HG03565 (cell line): ENCODE results near the gene FRMD8.

Experiments
- ATAC-seq: cut with Tn5 transposase; IDR thresholded peaks from one replicate; pipeline ENCODE4 v1.9.1; 2021; ENCODE audit warnings: mild to moderate bottlenecking, moderate library complexity; ENCODE audit not compliant: unreplicated experiment

FRMD8 gene, protein sequence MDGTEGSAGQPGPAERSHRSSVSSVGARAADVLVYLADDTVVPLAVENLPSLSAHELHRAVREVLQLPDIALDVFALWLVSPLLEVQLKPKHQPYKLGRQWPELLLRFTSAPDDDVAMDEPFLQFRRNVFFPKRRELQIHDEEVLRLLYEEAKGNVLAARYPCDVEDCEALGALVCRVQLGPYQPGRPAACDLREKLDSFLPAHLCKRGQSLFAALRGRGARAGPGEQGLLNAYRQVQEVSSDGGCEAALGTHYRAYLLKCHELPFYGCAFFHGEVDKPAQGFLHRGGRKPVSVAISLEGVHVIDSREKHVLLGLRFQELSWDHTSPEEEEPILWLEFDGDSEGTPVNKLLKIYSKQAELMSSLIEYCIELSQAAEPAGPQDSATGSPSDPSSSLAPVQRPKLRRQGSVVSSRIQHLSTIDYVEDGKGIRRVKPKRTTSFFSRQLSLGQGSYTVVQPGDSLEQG

DNA sequence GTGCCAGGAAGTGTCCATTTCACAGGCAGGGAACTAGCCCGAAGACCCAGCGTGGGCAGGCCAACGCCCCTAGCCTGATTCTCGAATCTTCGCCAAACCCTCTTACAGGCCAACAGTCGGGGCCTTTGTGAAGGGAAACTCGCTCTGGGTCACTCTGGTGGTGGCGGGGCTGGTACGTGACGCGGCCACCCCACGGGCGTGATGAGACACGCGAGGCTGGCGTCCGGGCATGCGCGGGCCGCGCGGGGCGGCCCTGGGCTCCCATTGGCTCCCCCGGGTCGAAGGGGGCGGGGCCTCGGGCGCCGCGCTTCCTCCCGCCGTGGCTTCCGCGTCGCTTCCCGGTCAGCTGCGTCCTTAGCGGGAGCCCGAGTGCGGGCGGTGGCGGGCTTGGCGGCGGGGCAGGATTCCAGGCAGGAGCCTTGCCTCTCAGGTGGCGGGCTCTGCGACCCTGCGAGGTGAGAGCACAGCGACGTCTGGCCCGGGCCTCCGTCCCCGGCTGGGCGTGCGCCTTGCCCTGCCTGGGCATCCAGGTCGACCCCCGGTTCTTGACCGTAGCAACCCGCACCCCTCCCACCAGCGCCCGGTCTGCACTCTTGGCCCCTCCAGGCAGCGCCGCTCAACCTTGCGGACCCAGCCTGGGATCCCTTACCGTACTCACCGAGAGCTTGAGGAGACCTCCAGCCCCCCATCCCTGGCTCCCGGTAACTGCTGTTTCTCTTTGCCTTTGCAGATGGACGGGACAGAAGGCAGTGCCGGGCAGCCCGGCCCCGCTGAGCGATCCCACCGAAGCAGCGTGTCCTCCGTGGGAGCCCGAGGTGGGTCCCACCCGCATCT lies at the start of gene FRMD8:
TSS of gene FRMD8 (plus strand) at position 331 of the 834 bp plus-strand sequence. CDS start at position 731, 400 bp downstream.
- no peak for ATAC-seq

DNA sequence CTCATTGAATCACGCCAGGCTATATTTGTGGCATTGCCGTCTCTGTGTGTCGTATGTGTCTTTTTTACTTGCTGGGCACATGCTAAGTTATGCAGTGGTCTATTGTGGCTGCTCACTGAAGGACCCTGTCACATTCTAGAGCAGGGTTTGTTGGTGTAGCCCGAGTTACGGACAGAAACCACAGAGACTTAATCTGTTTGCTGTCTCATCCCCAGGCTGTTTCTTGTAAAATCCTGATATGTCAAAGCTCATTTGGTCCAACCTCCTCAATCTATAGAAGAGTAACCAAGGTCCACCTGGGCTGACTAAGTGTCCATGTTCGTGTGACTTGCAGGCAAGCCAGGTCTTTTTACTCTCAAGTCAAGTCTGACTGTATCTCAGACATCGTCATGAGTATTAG lies 47.8 kb upstream of the FRMD8 start:
- no peak for ATAC-seq

- no peak for ATAC-seq
These were observed 46.2 kb upstream of the FRMD8 start for GRCh38 chr11:65340226-65340625.

DNA sequence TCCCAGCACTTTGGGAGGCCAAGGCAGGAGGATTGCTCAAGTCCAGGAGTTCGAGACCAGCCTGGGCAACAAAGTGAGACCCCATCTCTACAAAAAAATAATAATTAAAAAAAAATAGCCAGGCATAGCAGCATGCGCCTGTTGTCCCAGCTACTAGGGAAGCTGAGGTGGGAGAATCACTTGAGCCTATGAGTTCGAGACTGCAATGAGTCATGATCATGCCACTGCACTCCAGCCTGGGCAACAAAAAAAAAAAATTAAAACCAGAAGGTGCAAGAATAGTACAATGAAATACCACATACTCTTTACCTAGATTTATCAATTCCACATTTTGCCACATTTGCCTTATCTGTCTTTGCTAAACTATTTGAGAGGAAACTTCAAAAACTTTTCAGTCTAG lies 44.6 kb upstream of the FRMD8 start:
- no peak for ATAC-seq

DNA sequence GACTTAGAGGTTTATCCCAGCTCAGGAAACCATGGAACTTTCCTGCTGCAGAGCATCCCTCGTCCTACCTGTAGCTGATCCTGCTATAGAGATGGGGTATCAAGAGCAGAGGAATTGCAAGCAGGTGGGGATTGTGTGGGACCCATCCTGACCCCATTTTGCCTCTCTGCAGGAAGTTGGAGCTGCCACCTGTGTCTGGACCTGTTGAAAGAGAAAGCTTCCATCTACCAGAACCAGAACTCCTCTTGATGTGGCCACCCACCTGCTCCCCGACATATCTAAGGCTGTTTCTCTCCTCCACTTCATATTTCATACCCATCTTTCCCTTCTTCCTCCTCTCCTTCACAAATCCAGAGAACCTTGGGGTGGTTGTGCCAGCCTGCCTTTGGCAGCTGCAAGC lies 34.9 kb upstream of the FRMD8 start:
- ATAC-seq = no peak

GRCh38 chr11:65352783-65353182 lies 33.7 kb upstream of the FRMD8 start:
- no peak for ATAC-seq

- ATAC-seq = no peak
These were observed 33.1 kb upstream of the FRMD8 start for GRCh38 chr11:65353376-65353775.

DNA sequence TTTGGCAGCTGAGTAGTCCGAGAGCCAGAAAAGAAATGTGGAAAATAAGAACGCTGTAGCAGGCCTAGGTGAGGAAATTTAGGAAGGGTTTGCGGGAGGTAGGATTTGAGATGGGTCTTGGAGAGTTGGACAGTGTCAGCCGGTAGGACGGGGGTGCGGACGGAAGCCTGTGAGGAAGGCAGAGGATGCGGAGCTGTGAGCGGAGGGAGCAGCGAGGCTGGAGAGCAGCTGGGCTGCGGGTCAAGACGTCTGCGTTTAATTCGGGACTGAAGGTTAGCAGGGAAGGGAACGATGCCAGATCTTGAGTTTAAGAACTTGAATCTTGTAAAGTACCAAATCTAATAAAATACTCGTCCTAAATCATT lies 32.6 kb upstream of the FRMD8 start:
- ATAC-seq = no peak

DNA sequence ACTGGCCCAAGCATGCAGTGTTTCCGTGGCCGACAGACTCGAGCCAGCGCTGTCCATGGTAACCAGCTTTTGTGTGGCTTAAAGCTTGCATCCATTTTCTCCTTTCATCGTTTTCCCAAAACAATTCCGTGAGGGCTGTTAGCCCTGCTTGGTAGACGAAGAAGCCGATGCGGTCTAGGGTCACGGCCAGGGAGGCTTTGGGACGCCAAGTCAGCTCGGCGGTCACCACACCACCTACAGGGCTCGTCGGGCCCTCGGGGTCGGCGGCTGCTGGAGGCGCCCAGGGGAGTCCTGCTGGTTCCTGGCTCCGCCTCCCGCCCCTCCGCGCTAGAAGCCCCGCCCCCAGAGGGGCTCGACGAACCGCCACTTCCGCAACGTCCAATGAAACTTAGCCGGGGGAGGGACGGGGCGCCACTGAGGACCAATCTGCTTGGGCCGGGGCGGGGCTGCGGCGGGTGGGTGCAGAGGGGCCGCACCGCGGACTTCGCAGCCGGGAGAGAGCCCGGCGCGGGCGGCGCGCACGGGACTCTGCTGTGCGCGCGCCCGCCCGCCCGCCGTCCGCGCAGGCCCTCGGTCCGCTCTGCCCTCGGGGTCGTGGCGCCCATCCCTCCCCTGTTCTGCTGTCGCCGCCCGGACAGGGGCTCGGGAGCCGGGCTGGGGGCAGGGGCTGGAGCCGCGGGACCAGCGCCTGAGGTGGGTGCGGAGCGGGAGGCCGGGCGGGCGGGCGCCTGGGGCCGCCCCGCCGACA lies 32.0 kb upstream of the FRMD8 start, which contains the start of gene TIGD3:
TSS of gene TIGD3 (plus strand) at position 487 of the 748 bp plus-strand sequence. CDS start 1,058 bp downstream, outside the sequence.
- peak; percentile 76 for ATAC-seq

DNA sequence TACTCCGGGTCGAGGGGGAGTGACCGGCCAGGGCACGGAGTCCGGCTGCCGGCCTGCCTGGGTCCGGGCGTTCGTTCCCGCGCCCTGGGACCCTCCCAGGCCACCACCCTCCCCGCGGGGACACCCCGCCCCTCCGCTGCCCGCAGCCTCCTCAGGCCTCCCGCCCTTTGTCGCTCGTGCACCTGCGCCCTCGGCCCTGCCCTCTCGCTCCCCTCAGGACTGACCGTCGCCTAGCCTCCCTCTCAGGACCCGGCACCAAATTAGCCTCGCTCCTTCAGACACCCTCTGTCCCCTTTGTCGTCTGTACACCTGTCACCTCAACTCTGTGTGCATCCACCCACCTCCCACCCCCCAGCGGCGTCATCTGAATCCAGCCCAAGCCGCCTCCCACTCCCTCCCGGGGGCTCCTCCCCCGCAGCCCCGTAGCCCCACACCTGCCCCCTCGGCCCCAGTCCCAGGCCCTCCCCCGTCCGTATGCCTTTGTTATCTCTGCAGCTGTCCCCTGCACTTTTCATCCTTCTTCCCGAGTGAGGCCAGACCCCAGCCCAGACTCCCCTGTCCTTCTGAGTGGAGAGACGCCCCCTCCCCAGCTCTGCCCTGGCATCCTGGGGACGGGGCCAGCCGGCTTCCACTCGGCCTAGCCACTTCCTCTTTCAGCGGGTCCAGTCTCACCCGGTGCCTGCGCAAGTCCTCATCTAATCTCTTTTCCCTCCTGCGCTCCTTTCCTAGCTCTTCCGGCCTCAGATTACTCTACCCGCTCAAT lies 31.2 kb upstream of the FRMD8 start:
- ATAC-seq = no peak

DNA sequence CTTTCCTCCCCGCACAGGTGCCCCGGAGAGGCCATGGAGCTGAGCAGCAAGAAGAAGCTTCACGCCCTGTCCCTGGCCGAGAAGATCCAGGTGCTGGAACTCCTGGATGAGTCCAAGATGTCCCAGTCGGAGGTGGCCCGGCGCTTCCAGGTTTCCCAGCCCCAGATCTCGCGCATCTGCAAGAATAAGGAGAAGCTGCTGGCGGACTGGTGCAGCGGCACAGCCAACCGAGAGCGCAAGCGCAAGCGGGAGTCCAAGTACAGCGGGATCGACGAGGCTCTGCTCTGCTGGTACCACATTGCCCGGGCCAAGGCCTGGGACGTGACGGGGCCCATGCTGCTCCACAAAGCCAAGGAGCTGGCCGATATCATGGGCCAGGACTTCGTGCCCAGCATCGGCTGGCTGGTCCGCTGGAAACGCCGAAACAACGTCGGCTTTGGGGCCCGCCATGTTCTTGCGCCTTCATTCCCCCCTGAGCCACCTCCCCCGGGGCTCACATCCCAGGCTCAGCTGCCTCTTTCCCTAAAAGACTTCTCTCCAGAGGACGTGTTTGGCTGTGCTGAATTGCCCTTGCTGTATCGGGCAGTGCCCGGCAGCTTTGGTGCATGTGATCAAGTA lies 30.6 kb upstream of the FRMD8 start:
- no peak for ATAC-seq

DNA sequence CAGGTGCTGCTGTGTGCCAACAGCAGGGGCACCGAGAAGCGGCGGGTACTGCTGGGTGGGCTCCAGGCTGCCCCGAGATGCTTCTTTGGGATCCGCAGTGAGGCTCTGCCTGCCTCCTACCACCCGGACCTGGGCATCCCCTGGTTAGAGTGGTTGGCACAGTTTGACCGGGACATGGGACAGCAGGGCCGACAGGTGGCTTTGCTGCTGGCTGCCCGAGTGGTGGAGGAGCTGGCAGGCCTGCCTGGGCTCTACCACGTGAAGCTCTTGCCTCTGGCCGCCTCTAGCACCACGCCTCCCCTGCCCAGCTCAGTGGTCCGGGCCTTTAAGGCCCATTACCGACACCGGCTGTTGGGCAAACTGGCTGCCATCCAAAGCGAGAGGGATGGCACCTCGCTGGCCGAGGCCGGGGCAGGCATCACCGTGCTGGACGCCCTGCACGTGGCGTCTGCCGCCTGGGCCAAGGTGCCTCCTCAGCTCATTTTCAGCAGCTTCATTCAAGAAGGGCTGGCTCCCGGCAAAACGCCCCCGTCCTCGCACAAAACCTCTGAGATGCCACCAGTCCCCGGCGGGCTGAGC lies 30.0 kb upstream of the FRMD8 start:
- ATAC-seq = no peak

DNA sequence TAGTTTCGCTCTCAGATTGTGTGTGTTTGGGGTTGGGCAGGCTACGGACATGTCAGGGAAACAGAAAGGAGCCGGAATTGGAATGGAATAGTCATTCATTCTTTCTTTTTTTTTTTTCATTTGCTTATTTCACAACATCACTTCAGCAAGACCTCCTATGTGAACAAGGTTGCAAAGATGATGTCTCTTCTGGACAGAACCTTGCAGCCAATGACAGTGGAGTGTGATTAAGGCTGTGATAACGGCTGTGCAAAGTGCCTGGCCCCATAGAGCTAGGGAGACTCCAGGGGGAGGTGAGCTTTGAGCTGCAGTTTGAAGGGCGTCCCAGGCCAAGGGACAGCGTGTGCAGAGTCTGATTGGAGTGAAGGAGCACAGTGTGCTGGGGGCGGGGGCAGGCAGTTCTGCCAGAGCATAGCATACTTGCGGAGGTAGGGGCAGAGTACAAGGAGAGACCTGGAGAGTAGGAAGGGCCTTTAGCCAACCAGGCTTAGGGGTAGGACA lies 28.5 kb upstream of the FRMD8 start:
- ATAC-seq = no peak

- ATAC-seq = peak; percentile 43
These were observed 24.0 kb upstream of the FRMD8 start for GRCh38 chr11:65362320-65362931.

DNA sequence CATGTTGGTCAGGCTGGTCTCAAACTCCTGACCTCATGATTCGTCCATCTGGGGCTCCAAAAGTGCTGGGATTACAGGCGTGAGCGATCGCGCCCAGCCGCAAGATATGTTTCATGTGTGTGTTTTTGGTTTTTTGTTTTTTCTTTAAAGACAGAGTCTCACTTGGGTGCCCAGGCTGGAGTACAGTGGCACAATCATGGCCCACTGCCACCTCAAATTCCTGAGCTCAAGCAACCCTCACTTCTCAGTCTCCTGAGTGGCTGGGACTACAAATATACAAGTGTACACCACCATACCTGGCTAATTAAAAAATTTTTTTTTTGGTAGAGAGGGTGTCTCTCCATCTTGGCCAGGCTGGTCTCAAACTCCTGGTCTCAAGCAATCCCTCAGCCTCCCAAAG lies 23.5 kb upstream of the FRMD8 start:
- ATAC-seq = no peak

DNA sequence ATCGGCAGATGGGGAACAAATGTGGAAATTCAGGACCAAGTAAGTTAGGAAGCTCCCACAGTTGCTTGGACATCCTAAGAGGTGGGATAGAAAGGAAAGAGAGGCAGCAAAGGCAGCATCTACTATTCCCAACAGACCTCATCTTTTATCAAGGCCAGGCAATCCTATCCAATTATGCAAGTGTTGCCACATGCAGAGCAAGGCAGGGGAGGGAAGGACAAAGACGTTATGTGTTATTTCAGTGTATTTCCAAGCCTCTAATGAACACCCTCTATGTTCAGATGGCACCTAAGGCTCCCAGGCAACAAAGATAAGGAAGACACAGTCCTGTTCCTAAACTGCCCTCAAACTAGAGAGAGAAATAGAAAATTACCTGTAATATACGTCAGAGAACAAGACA lies 22.7 kb upstream of the FRMD8 start:
- ATAC-seq = no peak

DNA sequence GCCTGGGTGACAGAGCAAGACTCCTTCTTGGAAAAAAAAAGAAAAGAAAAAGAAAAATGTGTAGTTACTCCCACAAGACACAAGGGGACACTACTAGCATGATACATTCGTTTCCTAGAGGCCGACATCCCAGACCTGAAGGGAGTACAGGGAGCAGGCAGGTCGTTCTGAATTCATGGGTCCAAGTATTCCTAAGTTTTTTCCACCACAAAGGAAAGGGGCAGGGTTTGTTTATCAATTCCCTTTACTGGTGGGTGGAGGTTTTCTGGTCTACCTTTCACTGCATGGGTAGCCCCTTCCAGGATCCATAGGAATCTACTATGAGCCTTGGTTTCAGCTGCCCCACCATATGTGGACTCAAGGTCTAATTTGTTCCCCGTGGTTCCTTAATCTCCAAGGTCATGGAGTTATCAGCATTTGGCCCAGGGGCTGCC lies 20.1 kb upstream of the FRMD8 start:
- ATAC-seq = no peak

DNA sequence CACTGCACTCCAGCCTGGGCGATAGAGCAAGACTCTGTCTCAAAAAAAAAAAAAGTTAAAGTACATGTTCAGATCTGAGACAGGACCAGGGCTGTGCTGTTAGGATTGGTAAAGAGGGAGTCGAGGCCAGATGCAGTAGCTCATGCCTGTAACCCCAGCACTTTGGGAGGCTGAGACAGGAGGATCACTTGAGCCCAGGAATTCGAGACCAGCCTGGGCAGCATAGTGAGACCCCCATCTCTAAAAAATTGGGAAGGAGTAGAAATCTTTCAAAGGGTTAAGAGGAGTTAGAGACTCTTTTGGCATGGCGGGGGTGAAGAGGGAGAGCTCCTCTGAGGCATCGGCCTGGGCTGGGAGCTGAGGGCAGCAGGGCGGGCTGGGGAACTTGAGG lies 15.8 kb upstream of the FRMD8 start:
- ATAC-seq = no peak
